GM23338 (cell line): ENCODE data around the gene LRRIQ4. TPM values are rescaled to one million over a fixed set of nuclear protein-coding genes. Genes with fewer than 3 reads are reported as not detected.

ENCODE experiments used
- ATAC-seq: fragments of 200-7000 bp; cut with Tn5 transposase; 3 replicates; pipeline ENCODE4 v1.9.1; 2020
- DNase-seq: peaks from one replicate; pipeline ENCODE4 v3.0.0-alpha.2; 2015; ENCODE audit warnings: low spot score
- H2AFZ ChIP-seq: fragments of 200-600 bp; sonication (generic); 2 replicates; pipeline ENCODE4 v1.8.0; 2016; ENCODE audit warnings: antibody characterized with exemption, mild to moderate bottlenecking, moderate library complexity
- H3F3A ChIP-seq: fragments of 200-600 bp; sonication (generic); replicated peaks from 2 replicates; pipeline ENCODE4 v1.8.0; 2017; ENCODE audit warnings: antibody characterized with exemption, mixed run types, low read depth
- H3K27ac ChIP-seq: fragments of 200-600 bp; sonication (generic); 2 replicates; pipeline ENCODE4 v1.6.1; 2016; ENCODE audit warnings: low read depth
- H3K27me3 ChIP-seq: fragments of 200-600 bp; sonication (generic); 2 replicates; pipeline ENCODE4 v1.8.0; 2016; ENCODE audit warnings: mild to moderate bottlenecking, mixed run types, moderate library complexity; ENCODE audit not compliant: insufficient read depth
- H3K36me3 ChIP-seq: fragments of 200-600 bp; sonication (generic); 2 replicates; pipeline ENCODE4 v1.8.0; 2016; ENCODE audit warnings: mild to moderate bottlenecking; ENCODE audit not compliant: insufficient read depth
- H3K4me1 ChIP-seq: fragments of 200-600 bp; sonication (generic); 2 replicates; pipeline ENCODE4 v1.8.0; 2016; ENCODE audit warnings: mild to moderate bottlenecking, moderate library complexity; ENCODE audit not compliant: insufficient read depth
- H3K4me2 ChIP-seq: fragments of 200-600 bp; sonication (generic); 2 replicates; pipeline ENCODE4 v1.7.1; 2017; ENCODE audit warnings: mixed run types
- H3K4me3 ChIP-seq: fragments of 200-600 bp; sonication (generic); 2 replicates; pipeline ENCODE4 v1.6.1; 2016; ENCODE audit warnings: mixed run types
- H3K79me2 ChIP-seq: fragments of 200-600 bp; sonication (generic); replicated peaks from 2 replicates; pipeline ENCODE4 v1.8.0; 2017; ENCODE audit warnings: mild to moderate bottlenecking; ENCODE audit not compliant: insufficient read depth
- H3K9me2 ChIP-seq: fragments of 200-600 bp; sonication (generic); 2 replicates; pipeline ENCODE4 v1.8.0; 2017; ENCODE audit not compliant: insufficient read depth
- H4K20me1 ChIP-seq: fragments of 200-600 bp; sonication (generic); replicated peaks from 2 replicates; pipeline ENCODE4 v1.8.0; 2017; ENCODE audit warnings: mild to moderate bottlenecking; ENCODE audit not compliant: insufficient read depth
- H3K27ac Mint-ChIP-seq: 2 replicates; pipeline ENCODE4 v1.8.0; 2020; ENCODE audit warnings: inconsistent platforms, mild to moderate bottlenecking, moderate library complexity, mixed read lengths
- H3K27me3 Mint-ChIP-seq: 3 replicates; pipeline ENCODE4 v1.8.0; 2022; ENCODE audit warnings: low read depth, mild to moderate bottlenecking, moderate library complexity, mixed read lengths, inconsistent platforms; ENCODE audit not compliant: insufficient read depth, poor library complexity
- H3K36me3 Mint-ChIP-seq: 3 replicates; pipeline ENCODE4 v1.8.0; 2021; ENCODE audit warnings: low read depth, mild to moderate bottlenecking, inconsistent platforms, moderate library complexity, mixed read lengths
- H3K4me1 Mint-ChIP-seq: 3 replicates; pipeline ENCODE4 v1.8.0; 2020; ENCODE audit warnings: mild to moderate bottlenecking, inconsistent platforms, mixed read lengths
- H3K4me3 Mint-ChIP-seq: 3 replicates; pipeline ENCODE4 v1.8.0; 2021; ENCODE audit warnings: moderate library complexity, mild to moderate bottlenecking, inconsistent platforms, mixed read lengths
- H3K9me3 Mint-ChIP-seq: 3 replicates; pipeline ENCODE4 v1.8.0; 2020; ENCODE audit warnings: moderate library complexity, mild to moderate bottlenecking, inconsistent platforms, mixed read lengths
- CREB1 ChIP-seq: fragments of 250-450 bp; sonication (Bioruptor Pico); IDR thresholded peaks from 2 replicates; pipeline ENCODE4 v1.5.0; 2020; ENCODE audit warnings: low read depth, mild to moderate bottlenecking, moderate library complexity
- EZH2phosphoT487 ChIP-seq: fragments of 200-600 bp; sonication (generic); IDR thresholded peaks from one replicate; pipeline ENCODE4 v1.8.1; 2018; ENCODE audit warnings: antibody characterized with exemption; ENCODE audit not compliant: unreplicated experiment
- POLR2AphosphoS5 ChIP-seq: IDR thresholded peaks from 2 replicates; pipeline ENCODE4 v1.6.1; 2016; ENCODE audit warnings: antibody characterized with exemption, low read depth
- ZNF114 ChIP-seq: fragments of 250-450 bp; sonication (Bioruptor Pico); IDR thresholded peaks from 2 replicates; pipeline ENCODE4 v1.5.0; 2020; ENCODE audit warnings: mild to moderate bottlenecking, moderate library complexity
- polyA plus RNA-seq: library from polyadenylated mRNA; unstranded; fragments of >200 nt; fragmentation: Nextera tagmentation; extraction: Ambion mirVana; gene quantifications from 2 replicates; pipeline ENCODE4 v1.2.1, GENCODE V29; 2016
- total RNA-seq: library from RNA; depleted of rRNA; stranded (reverse); fragments of >200 nt; shearing (Covaris generic); gene quantifications from 2 replicates; pipeline ENCODE4 v1.2.3, GENCODE V29; 2014
- TF ChIP-seq, protein P1 (sequence below): IDR thresholded peaks from one replicate; pipeline ENCODE4 v1.6.1; 2018; ENCODE audit warnings: antibody characterized with exemption; ENCODE audit not compliant: unreplicated experiment
- TF ChIP-seq, protein P2 (sequence below), 2 experiments: fragments of 200-600 bp in 1 of 2; sonication (generic) in 1 of 2; conservative IDR thresholded peaks; 2 replicates each; pipeline versions ENCODE4 v1.5.1 to v1.6.1; 2016 to 2017; ENCODE audit warnings: antibody characterized with exemption in 2 of 2, low read depth in 2 of 2, mild to moderate bottlenecking in 2 of 2, moderate library complexity in 1 of 2
- TF ChIP-seq, protein P3 (sequence below): IDR thresholded peaks from 2 replicates; pipeline ENCODE4 v1.6.1; 2016; ENCODE audit warnings: antibody characterized with exemption

Gene LRRIQ4
- total and polyA plus RNA-seq, 2 experiments from 2014 or later = 0.29 TPM; not detected in 1

DNA sequence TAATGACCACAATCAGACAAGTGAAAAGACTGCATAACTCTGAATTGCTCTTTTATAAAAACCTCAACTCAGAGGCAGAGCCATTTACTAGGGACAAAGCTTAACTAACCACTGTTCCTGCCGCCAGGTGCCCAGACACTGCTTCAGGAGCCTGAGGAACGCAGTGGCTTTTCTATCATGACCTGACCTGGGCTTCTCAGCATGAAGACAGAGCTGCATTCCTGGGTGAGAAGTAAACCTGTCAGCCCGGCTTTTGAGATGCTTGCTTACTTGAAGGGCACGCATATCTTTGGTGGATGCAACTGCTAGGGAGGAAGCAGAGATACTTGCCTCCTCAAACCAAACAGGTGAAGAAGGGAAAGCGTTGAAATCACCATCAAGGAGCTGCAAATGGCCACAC lies 49.2 kb downstream of the LRRIQ4 start (continued):
- TF ChIP-seq, protein P1, sequence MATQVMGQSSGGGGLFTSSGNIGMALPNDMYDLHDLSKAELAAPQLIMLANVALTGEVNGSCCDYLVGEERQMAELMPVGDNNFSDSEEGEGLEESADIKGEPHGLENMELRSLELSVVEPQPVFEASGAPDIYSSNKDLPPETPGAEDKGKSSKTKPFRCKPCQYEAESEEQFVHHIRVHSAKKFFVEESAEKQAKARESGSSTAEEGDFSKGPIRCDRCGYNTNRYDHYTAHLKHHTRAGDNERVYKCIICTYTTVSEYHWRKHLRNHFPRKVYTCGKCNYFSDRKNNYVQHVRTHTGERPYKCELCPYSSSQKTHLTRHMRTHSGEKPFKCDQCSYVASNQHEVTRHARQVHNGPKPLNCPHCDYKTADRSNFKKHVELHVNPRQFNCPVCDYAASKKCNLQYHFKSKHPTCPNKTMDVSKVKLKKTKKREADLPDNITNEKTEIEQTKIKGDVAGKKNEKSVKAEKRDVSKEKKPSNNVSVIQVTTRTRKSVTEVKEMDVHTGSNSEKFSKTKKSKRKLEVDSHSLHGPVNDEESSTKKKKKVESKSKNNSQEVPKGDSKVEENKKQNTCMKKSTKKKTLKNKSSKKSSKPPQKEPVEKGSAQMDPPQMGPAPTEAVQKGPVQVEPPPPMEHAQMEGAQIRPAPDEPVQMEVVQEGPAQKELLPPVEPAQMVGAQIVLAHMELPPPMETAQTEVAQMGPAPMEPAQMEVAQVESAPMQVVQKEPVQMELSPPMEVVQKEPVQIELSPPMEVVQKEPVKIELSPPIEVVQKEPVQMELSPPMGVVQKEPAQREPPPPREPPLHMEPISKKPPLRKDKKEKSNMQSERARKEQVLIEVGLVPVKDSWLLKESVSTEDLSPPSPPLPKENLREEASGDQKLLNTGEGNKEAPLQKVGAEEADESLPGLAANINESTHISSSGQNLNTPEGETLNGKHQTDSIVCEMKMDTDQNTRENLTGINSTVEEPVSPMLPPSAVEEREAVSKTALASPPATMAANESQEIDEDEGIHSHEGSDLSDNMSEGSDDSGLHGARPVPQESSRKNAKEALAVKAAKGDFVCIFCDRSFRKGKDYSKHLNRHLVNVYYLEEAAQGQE = no peak

DNA sequence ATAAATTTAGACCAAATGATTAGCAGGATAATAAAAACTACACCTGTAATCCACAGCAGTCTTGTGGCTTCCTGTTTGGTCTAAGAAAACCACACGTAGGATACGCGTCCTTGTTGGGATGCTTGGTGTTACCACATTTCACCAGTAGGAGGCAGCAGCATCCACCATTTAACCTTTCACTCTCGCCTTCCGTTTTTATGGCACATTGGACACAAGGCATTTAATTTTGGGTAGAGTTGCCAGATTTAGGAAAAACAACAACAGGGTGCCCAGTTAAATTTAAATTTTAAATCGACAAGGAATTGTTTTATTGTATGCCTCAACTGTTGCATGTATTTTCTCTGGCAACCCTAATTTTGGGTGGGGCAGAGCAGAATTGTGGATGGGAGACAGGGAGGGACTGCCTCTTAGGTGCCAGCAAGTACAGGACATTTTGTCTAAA lies 50.8 kb downstream of the LRRIQ4 start:
- H3K4me2 ChIP-seq = no peak overlapping the region
- peaks cover 9% of the 10 kb centered on the region; the same call in 1 of the 2 replicates for H3K4me1 ChIP-seq
- peaks cover 4% of the 10 kb centered on the region for H3K27me3 Mint-ChIP-seq
- TF ChIP-seq, protein P1 = no peak
- no peak for TF ChIP-seq ZNF114
- TF ChIP-seq, protein P2, sequence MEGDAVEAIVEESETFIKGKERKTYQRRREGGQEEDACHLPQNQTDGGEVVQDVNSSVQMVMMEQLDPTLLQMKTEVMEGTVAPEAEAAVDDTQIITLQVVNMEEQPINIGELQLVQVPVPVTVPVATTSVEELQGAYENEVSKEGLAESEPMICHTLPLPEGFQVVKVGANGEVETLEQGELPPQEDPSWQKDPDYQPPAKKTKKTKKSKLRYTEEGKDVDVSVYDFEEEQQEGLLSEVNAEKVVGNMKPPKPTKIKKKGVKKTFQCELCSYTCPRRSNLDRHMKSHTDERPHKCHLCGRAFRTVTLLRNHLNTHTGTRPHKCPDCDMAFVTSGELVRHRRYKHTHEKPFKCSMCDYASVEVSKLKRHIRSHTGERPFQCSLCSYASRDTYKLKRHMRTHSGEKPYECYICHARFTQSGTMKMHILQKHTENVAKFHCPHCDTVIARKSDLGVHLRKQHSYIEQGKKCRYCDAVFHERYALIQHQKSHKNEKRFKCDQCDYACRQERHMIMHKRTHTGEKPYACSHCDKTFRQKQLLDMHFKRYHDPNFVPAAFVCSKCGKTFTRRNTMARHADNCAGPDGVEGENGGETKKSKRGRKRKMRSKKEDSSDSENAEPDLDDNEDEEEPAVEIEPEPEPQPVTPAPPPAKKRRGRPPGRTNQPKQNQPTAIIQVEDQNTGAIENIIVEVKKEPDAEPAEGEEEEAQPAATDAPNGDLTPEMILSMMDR (conservative IDR thresholded peaks at IDR 0.05; ENCODE audit: low read depth in 2 of 2) = peak; percentile 96 to 99
- H3K9me3 Mint-ChIP-seq = no peaks in the 10 kb centered on the region
- no peak overlapping the region for H3K27ac ChIP-seq
- H3F3A ChIP-seq = no peaks in the 10 kb centered on the region
- ATAC-seq (peak; percentile 73), DNase-seq (peak; percentile 84)
- no peak overlapping the region for H3K27ac Mint-ChIP-seq
- H3K79me2 ChIP-seq = no peaks in the 10 kb centered on the region
- H3K4me1 Mint-ChIP-seq = peaks cover 13% of the 10 kb centered on the region
- H3K36me3 Mint-ChIP-seq = no peaks in the 10 kb centered on the region
- H3K36me3 ChIP-seq = no peaks in the 10 kb centered on the region
- no peak overlapping the region for H3K4me3 Mint-ChIP-seq
- no peak overlapping the region for H3K4me3 ChIP-seq
- H3K27me3 ChIP-seq = no peaks in the 10 kb centered on the region
- no peaks in the 10 kb centered on the region for H3K9me2 ChIP-seq
- H2AFZ ChIP-seq = no peak overlapping the region
- H4K20me1 ChIP-seq = no peaks in the 10 kb centered on the region

DNA sequence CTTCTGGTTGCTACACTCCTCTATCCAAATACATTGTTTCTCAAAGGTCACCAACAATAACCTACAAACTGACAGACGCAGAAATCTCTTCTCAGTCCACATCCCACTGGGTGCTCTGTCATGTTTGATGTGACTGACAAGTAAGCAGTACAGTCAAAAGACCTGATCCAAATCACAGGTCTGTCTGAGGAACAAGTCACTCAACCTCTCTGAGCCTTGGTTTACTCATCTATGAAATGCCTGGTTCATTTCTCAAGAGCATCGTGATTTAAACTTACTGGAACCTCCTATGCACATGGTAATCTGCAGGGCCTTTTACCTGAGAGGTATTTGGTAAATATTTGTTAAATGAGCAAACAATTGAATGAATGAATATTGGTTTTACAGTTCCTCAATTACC lies 51.6 kb downstream of the LRRIQ4 start:
- ATAC-seq = no peak
- H3K79me2 ChIP-seq = no peaks in the 10 kb centered on the region
- TF ChIP-seq POLR2AphosphoS5 (no peak), CREB1 (CRISPR knock-in tag) (no peak), EZH2phosphoT487 (no peak)
- TF ChIP-seq, protein P3, sequence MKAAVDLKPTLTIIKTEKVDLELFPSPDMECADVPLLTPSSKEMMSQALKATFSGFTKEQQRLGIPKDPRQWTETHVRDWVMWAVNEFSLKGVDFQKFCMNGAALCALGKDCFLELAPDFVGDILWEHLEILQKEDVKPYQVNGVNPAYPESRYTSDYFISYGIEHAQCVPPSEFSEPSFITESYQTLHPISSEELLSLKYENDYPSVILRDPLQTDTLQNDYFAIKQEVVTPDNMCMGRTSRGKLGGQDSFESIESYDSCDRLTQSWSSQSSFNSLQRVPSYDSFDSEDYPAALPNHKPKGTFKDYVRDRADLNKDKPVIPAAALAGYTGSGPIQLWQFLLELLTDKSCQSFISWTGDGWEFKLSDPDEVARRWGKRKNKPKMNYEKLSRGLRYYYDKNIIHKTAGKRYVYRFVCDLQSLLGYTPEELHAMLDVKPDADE = no peak

More for the DNA sequence above, 51.6 kb downstream of the LRRIQ4 start:
- Mint-ChIP-seq H3K27ac (no peak overlapping the region), H3K9me3 (no peaks in the 10 kb centered on the region), H3K4me3 (no peak overlapping the region), H3K4me1 (peaks cover 13% of the 10 kb centered on the region), H3K36me3 (no peaks in the 10 kb centered on the region), H3K27me3 (peaks cover 4% of the 10 kb centered on the region)
- no peak overlapping the region for H2AFZ ChIP-seq
- no peaks in the 10 kb centered on the region for H3K27me3 ChIP-seq
- no peak overlapping the region for H3K4me2 ChIP-seq
- H3K4me3 ChIP-seq = no peak overlapping the region
- H4K20me1 ChIP-seq = no peaks in the 10 kb centered on the region
- H3K36me3 ChIP-seq = no peaks in the 10 kb centered on the region
- H3F3A ChIP-seq = no peaks in the 10 kb centered on the region
- no peak overlapping the region for H3K27ac ChIP-seq
- DNase-seq = no peak
- peaks cover 9% of the 10 kb centered on the region; the same call in 1 of the 2 replicates for H3K4me1 ChIP-seq
- H3K9me2 ChIP-seq = no peaks in the 10 kb centered on the region
